Stomach (tissue), 9 donors: ENCODE data around the gene B3GNT5. TPM values are rescaled to one million over a fixed set of nuclear protein-coding genes. Genes with fewer than 3 reads are reported as not detected.

Experiments used
- DNase-seq, 2 donors: peaks; one replicate each; pipeline versions ENCODE4 v3.0.0 to v3.0.0-alpha.2; 2013 to 2019
- H3K27ac ChIP-seq, 5 donors: fragments of 200-600 bp in 4 of 5; sonication (generic) in 4 of 5; one replicate each; pipeline ENCODE4 v1.5.1; 2013 to 2019; ENCODE audit warnings: mild to moderate bottlenecking in 1 of 5, moderate library complexity in 1 of 5
- H3K27me3 ChIP-seq, 3 donors: fragments of 200-600 bp; sonication (generic); one replicate each; pipeline ENCODE4 v1.5.1; 2017 to 2019; ENCODE audit warnings: mixed run types in 1 of 3
- H3K36me3 ChIP-seq, 4 donors: fragments of 200-600 bp; sonication (generic); 1 replicate in 3 of 4; 2 replicates in 1 of 4; pipeline ENCODE4 v1.5.1; 2016 to 2019
- H3K4me1 ChIP-seq, 4 donors: fragments of 200-600 bp; sonication (generic); one replicate each; pipeline ENCODE4 v1.5.1; 2016 to 2019
- H3K4me3 ChIP-seq, 4 donors: fragments of 200-600 bp; sonication (generic) in 3 of 4; one replicate each; pipeline ENCODE4 v1.5.1; 2016 to 2019; ENCODE audit warnings: mild to moderate bottlenecking in 1 of 4
- H3K9me3 ChIP-seq, 4 donors: fragments of 200-600 bp; sonication (generic); one replicate each; pipeline ENCODE4 v1.5.1; 2016 to 2019
- EP300 ChIP-seq: sonication (generic); formaldehyde crosslinking; IDR thresholded peaks from one replicate; pipeline ENCODE4 v1.6.1; 2017; ENCODE audit warnings: antibody characterized with exemption
- POLR2A ChIP-seq, 4 donors: fragments of 450-650 bp; IDR thresholded peaks; one replicate each; pipeline ENCODE4 v1.6.1; 2016; ENCODE audit warnings: antibody characterized with exemption in 4 of 4, control low read depth in 2 of 4, mild to moderate bottlenecking in 1 of 4, moderate library complexity in 1 of 4
- POLR2AphosphoS5 ChIP-seq, 3 donors: sonication (generic); formaldehyde crosslinking; IDR thresholded peaks; one replicate each; pipeline ENCODE4 v1.6.1; 2016; ENCODE audit warnings: antibody characterized with exemption in 3 of 3
- WGBS, 5 donors: extraction: QIAGEN DNeasy Blood & Tissue Kit in 3 of 5; methylation state at CpG; one replicate each; pipeline versions ENCODE4 v1.1.5 to v1.1.7; 2013 to 2018; 5-methylcytosine and 5-hydroxymethylcytosine counted together
- intact Hi-C: fragments of 100-400 bp; cut with DNase I; formaldehyde crosslinking; loops from one replicate; pipeline ENCODE4 v1.15.1; 2023; ENCODE audit warnings: low total_unique reads
- polyA plus RNA-seq, 3 donors: library from polyadenylated mRNA; stranded (reverse); fragments of 200-250 nt; gene quantifications; one replicate each; pipeline ENCODE4 v1.2.3, GENCODE V29; 2013
- total RNA-seq, 5 donors: library from RNA; depleted of rRNA; stranded (reverse); fragments of >200 nt; gene quantifications; one replicate each; pipeline versions ENCODE4 v1.1.0 to v1.2.3, GENCODE V29; 2014 to 2016
- TF ChIP-seq, protein P1 (sequence below), 7 experiments: fragments of 450-650 bp in 4 of 7; fragments of 200-600 bp in 3 of 7; sonication (generic) in 3 of 7; IDR thresholded peaks; one replicate each; pipeline ENCODE4 v1.5.1; 2016 to 2019; ENCODE audit warnings: antibody characterized with exemption in 7 of 7, control low read depth in 2 of 7, mild to moderate bottlenecking in 1 of 7
- donor health status: healthy with polysubstance abuse.
- donor health status: Bipolar disorder and iron deficiency.
- donor health status: healthy.

B3GNT5 gene
- total and polyA plus RNA-seq, 8 donors = 4.1 to 39.7 (median 7.2) TPM

DNA sequence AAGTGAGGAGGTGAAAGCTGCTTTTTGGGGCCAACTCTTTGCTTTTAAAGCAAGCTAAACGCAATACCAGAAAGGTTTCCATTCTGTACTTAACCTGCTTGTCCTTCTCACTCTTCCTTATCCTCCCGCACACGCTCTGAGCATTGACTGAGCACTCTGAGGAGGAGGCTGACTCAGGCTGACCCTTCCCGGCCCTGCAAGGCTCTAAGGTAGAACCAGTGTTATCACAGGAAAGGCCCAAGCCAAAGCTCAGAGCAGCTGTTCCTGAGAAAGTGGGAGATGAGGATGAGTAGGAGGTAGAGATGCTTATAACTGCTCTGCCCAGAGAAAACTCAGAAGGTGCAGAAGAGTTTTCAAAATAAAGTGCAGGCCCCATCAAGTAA lies 2.3 kb downstream of the B3GNT5 start:
- peak overlapping the region in 3 of 4 donors; percentile 69 to 85 (median 76) for H3K4me3 ChIP-seq
- no peaks in the 10 kb centered on the region for H3K36me3 ChIP-seq
- DNase-seq = peak in 1 of 2 donors; percentile 52
- 58 to 75% (median 62%) methylated on average over 4 of the region's 4 CpGs for WGBS, 5 donors
- no peaks in the 10 kb centered on the region for H3K27me3 ChIP-seq
- TF ChIP-seq, protein P1, sequence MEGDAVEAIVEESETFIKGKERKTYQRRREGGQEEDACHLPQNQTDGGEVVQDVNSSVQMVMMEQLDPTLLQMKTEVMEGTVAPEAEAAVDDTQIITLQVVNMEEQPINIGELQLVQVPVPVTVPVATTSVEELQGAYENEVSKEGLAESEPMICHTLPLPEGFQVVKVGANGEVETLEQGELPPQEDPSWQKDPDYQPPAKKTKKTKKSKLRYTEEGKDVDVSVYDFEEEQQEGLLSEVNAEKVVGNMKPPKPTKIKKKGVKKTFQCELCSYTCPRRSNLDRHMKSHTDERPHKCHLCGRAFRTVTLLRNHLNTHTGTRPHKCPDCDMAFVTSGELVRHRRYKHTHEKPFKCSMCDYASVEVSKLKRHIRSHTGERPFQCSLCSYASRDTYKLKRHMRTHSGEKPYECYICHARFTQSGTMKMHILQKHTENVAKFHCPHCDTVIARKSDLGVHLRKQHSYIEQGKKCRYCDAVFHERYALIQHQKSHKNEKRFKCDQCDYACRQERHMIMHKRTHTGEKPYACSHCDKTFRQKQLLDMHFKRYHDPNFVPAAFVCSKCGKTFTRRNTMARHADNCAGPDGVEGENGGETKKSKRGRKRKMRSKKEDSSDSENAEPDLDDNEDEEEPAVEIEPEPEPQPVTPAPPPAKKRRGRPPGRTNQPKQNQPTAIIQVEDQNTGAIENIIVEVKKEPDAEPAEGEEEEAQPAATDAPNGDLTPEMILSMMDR (IDR thresholded peaks at IDR 0.05) = no peak
- peak in 2 of 3 donors; percentile 28 to 59 for TF ChIP-seq POLR2AphosphoS5 (IDR thresholded peaks at IDR 0.05)
- H3K4me1 ChIP-seq = peaks cover 0 to 54% (median 15%) of the 10 kb centered on the region in 4 donors
- intact Hi-C loops = no loop called here
- H3K9me3 ChIP-seq = no peaks in the 10 kb centered on the region
- peak overlapping the region in 4 of 5 donors; percentile 90 to 98 (median 95) for H3K27ac ChIP-seq

DNA sequence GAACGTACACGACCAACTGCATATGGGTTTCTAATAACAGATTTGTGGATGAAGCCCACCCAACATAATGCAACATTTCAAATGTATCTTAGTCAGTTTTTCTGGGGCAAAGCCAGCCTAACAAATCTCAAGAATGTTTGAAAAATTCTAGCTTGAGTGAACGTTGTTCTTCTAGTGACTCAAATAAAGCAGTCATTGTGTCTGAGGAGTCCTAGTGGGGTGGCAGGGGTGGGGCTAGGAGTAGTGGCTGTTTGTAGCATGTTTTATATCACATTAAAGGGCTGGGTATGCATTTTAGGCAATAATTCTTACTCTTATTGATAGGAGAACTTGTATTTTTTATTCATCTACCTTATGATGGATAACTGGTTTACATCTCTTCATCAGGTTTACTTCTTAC lies 6.0 kb downstream of the B3GNT5 start:
- 64 to 73% (median 69%) methylated on average over 3 of the region's 3 CpGs for WGBS, 5 donors
- no peak for TF ChIP-seq EP300
- no peak for TF ChIP-seq POLR2AphosphoS5 (IDR thresholded peaks at IDR 0.05)
- TF ChIP-seq, protein P1 (IDR thresholded peaks at IDR 0.05) = no peak
- TF ChIP-seq POLR2A (IDR thresholded peaks at IDR 0.05) = no peak
- Histone ChIP-seq H3K9me3 (no peaks in the 10 kb centered on the region), H3K27ac (peak overlapping the region in 3 of 5 donors; percentile 5 to 60 (median 54)), H3K4me1 (peaks cover 9 to 77% (median 25%) of the 10 kb centered on the region in 4 donors), H3K27me3 (no peaks in the 10 kb centered on the region), H3K36me3 (no peaks in the 10 kb centered on the region), H3K4me3 (no peak overlapping the region)
- DNase-seq = no peak
- intact Hi-C loops = no loop called here

DNA sequence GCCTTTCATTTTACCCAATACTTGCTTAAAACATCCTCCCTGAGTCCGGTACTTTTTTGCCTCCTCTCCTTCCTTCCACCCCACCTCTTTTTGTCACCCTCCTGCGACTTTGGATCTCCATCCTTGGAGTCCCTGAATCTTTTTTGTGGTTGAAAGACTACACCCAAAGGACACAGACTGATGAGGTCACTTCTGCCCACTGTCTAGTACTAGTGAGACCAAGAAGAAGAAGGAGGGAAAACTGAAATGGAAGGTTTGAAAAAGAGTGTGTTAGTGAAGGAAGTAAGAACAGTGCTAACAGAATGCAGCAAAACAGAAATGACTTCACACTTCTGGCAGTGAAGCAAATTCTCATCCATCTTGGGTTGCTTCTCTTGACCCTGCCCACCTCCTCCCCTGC lies 6.6 kb downstream of the B3GNT5 start:
- 72 to 91% (median 80%) methylated on average over 2 of the region's 2 CpGs for WGBS, 5 donors
- H3K36me3 ChIP-seq = no peaks in the 10 kb centered on the region
- peaks cover 9 to 80% (median 25%) of the 10 kb centered on the region in 4 donors for H3K4me1 ChIP-seq
- H3K27ac ChIP-seq = peak overlapping the region; percentile 5 to 65 (median 54)
- intact Hi-C loops = no loop called here
- no peaks in the 10 kb centered on the region for H3K9me3 ChIP-seq
- H3K4me3 ChIP-seq = no peak overlapping the region
- no peak for TF ChIP-seq EP300
- TF ChIP-seq POLR2A (IDR thresholded peaks at IDR 0.05) = no peak
- TF ChIP-seq, protein P1 (IDR thresholded peaks at IDR 0.05) = no peak
- TF ChIP-seq POLR2AphosphoS5 (IDR thresholded peaks at IDR 0.05) = no peak
- H3K27me3 ChIP-seq = no peaks in the 10 kb centered on the region
- DNase-seq = no peak

DNA sequence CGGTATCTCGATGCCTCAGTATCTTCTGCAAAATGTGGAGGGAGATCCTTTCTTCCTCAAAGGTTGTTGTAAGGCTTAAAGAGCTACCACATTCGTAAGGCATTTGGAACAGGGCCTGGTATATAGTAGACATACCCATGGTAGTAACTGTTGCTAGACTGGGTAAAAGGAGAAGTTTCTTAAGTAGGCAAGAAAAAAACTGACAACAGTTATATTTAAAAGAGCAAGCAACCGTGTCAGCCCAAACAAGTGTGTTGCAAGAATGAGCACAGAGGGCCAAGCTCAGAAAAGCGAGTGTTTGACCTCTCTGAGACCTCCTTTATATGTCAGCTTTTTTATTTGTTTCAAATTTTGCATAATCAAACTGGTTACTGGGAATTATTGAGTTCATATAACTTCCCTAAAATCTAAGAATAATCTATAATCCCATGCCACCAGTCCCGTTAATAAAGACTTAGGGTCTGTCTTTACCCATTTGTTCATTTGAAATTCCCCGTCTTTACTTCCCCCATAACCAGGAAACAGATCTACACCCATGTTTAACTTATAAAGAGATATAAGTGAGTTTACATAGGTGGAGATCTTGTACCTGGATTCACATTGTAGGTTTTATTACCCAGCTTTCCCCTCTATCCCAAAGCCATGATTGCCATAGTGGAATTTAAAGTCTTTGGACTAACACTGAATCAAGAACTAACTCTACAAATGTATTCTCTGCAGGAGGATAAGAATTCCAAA lies 7.3 kb downstream of the B3GNT5 start:
- H3K27ac ChIP-seq = peak overlapping the region in 4 of 5 donors; percentile 16 to 65 (median 57)
- no peak for TF ChIP-seq POLR2A (IDR thresholded peaks at IDR 0.05)
- TF ChIP-seq EP300 = no peak
- TF ChIP-seq, protein P1 (IDR thresholded peaks at IDR 0.05) = no peak
- no peak for TF ChIP-seq POLR2AphosphoS5 (IDR thresholded peaks at IDR 0.05)
- 51 to 58% (median 56%) methylated on average over 7 of the region's 7 CpGs for WGBS, 5 donors
- no peaks in the 10 kb centered on the region for H3K9me3 ChIP-seq
- H3K4me3 ChIP-seq = no peak overlapping the region
- H3K27me3 ChIP-seq = no peaks in the 10 kb centered on the region
- peaks cover 9 to 80% (median 29%) of the 10 kb centered on the region in 4 donors for H3K4me1 ChIP-seq
- intact Hi-C loops = no loop called here
- H3K36me3 ChIP-seq = no peaks in the 10 kb centered on the region
- DNase-seq = no peak
